ENCODE measurements around the gene PAQR9.
A peak's percentile ranks its signal among the peaks of the same experiment; 100 is the strongest.

The PAQR9 gene

GRCh38 chr3:142930463-142930862 lies 33.0 kb downstream of the PAQR9 start:
- Histone ChIP-seq H3K4me3 (ENCODE audit: low read length) (no peak overlapping the region), H3K27me3 (ENCODE audit: insufficient read depth, low read length, poor library complexity) (no peaks in the 10 kb centered on the region), H4K5ac (ENCODE audit: low read length) (no peak overlapping the region), H2BK5ac (ENCODE audit: low read length) (no peak overlapping the region), H3K4ac (ENCODE audit: low read depth, low read length) (no peak overlapping the region), H3K79me1 (ENCODE audit: low read length) (no peaks in the 10 kb centered on the region), H2BK15ac (replicated peaks; ENCODE audit: low read depth) (no peak overlapping the region), H3K23ac (ENCODE audit: low read length) (no peak overlapping the region), H4K8ac (ENCODE audit: low read depth, low read length) (no peak overlapping the region), H3K79me2 (ENCODE audit: control insufficient read depth, insufficient read depth, low read length) (no peaks in the 10 kb centered on the region), H3K27ac (ENCODE audit: low read depth, low read length) (no peak overlapping the region), H3K36me3 (ENCODE audit: control insufficient read depth, insufficient read depth, low read length) (no peaks in the 10 kb centered on the region), H3K18ac (ENCODE audit: low read length) (no peak overlapping the region), H2BK120ac (ENCODE audit: low read depth, low read length) (no peak overlapping the region), H3K4me1 (ENCODE audit: control insufficient read depth, low read depth, low read length) (no peaks in the 10 kb centered on the region), H3K4me2 (ENCODE audit: low read length) (no peak overlapping the region), H2AK5ac (ENCODE audit: low read length) (no peak overlapping the region), H3K56ac (ENCODE audit: low read length) (no peak overlapping the region), H3K9ac (ENCODE audit: low read length) (no peak overlapping the region)
- DNase-seq: no peak
- no CpG with 5 or more reads among the region's 3 CpGs for WGBS (ENCODE audit: extremely low coverage, insufficient coverage, low lambda C conversion rate)

GRCh38 chr3:142929890-142930289 lies 33.6 kb downstream of the PAQR9 start:
- H3K27ac ChIP-seq (ENCODE audit: low read depth, low read length): no peak overlapping the region
- no peaks in the 10 kb centered on the region for H3K27me3 ChIP-seq (ENCODE audit: insufficient read depth, low read length, poor library complexity)
- no peak overlapping the region for H3K9ac ChIP-seq (ENCODE audit: low read length)
- H2BK120ac ChIP-seq (ENCODE audit: low read depth, low read length): no peak overlapping the region
- no peak overlapping the region for H4K5ac ChIP-seq (ENCODE audit: low read length)
- no peak overlapping the region for H3K4me3 ChIP-seq (ENCODE audit: low read length)
- no peak overlapping the region for H2BK15ac ChIP-seq (replicated peaks; ENCODE audit: low read depth)
- H3K56ac ChIP-seq (ENCODE audit: low read length): no peak overlapping the region
- no peak for DNase-seq
- H3K4ac ChIP-seq (ENCODE audit: low read depth, low read length): no peak overlapping the region
- no peak overlapping the region for H2BK5ac ChIP-seq (ENCODE audit: low read length)
- H3K4me2 ChIP-seq (ENCODE audit: low read length): no peak overlapping the region
- no CpG with 5 or more reads among the region's 3 CpGs for WGBS (ENCODE audit: extremely low coverage, insufficient coverage, low lambda C conversion rate)
- no peak overlapping the region for H2AK5ac ChIP-seq (ENCODE audit: low read length)
- H3K79me2 ChIP-seq (ENCODE audit: control insufficient read depth, insufficient read depth, low read length): no peaks in the 10 kb centered on the region
- H3K79me1 ChIP-seq (ENCODE audit: low read length): no peaks in the 10 kb centered on the region
- H4K8ac ChIP-seq (ENCODE audit: low read depth, low read length): no peak overlapping the region
- H3K36me3 ChIP-seq (ENCODE audit: control insufficient read depth, insufficient read depth, low read length): no peaks in the 10 kb centered on the region
- no peak overlapping the region for H3K23ac ChIP-seq (ENCODE audit: low read length)
- no peak overlapping the region for H3K18ac ChIP-seq (ENCODE audit: low read length)
- H3K4me1 ChIP-seq (ENCODE audit: control insufficient read depth, low read depth, low read length): no peaks in the 10 kb centered on the region

- no peak overlapping the region for H3K4me3 ChIP-seq (ENCODE audit: low read length)
- H3K4ac ChIP-seq (ENCODE audit: low read depth, low read length): no peak overlapping the region
- H3K27me3 ChIP-seq (ENCODE audit: insufficient read depth, low read length, poor library complexity): no peaks in the 10 kb centered on the region
- H4K5ac ChIP-seq (ENCODE audit: low read length): no peak overlapping the region
- H3K56ac ChIP-seq (ENCODE audit: low read length): no peak overlapping the region
- peak; percentile 77 for DNase-seq
- H3K9ac ChIP-seq (ENCODE audit: low read length): no peak overlapping the region
- H2AK5ac ChIP-seq (ENCODE audit: low read length): no peak overlapping the region
- H2BK5ac ChIP-seq (ENCODE audit: low read length): no peak overlapping the region
- no peak overlapping the region for H3K18ac ChIP-seq (ENCODE audit: low read length)
- no peaks in the 10 kb centered on the region for H3K79me2 ChIP-seq (ENCODE audit: control insufficient read depth, insufficient read depth, low read length)
- no peak overlapping the region for H3K23ac ChIP-seq (ENCODE audit: low read length)
- H4K8ac ChIP-seq (ENCODE audit: low read depth, low read length): no peak overlapping the region
- no peak overlapping the region for H2BK15ac ChIP-seq (replicated peaks; ENCODE audit: low read depth)
- H3K4me1 ChIP-seq (ENCODE audit: control insufficient read depth, low read depth, low read length): no peaks in the 10 kb centered on the region
- no peaks in the 10 kb centered on the region for H3K79me1 ChIP-seq (ENCODE audit: low read length)
- no peak overlapping the region for H3K4me2 ChIP-seq (ENCODE audit: low read length)
- H2BK120ac ChIP-seq (ENCODE audit: low read depth, low read length): no peak overlapping the region
- no peaks in the 10 kb centered on the region for H3K36me3 ChIP-seq (ENCODE audit: control insufficient read depth, insufficient read depth, low read length)
- no peak overlapping the region for H3K27ac ChIP-seq (ENCODE audit: low read depth, low read length)
- WGBS (ENCODE audit: extremely low coverage, insufficient coverage, low lambda C conversion rate): no CpG with 5 or more reads among the region's 3 CpGs
These were observed 34.4 kb downstream of the PAQR9 start for GRCh38 chr3:142929109-142929508.

- H3K56ac ChIP-seq (ENCODE audit: low read length): no peak overlapping the region
- H4K5ac ChIP-seq (ENCODE audit: low read length): no peak overlapping the region
- no peak overlapping the region for H3K4me2 ChIP-seq (ENCODE audit: low read length)
- H3K9ac ChIP-seq (ENCODE audit: low read length): no peak overlapping the region
- H3K4me3 ChIP-seq (ENCODE audit: low read length): no peak overlapping the region
- no peak overlapping the region for H2AK5ac ChIP-seq (ENCODE audit: low read length)
- no peaks in the 10 kb centered on the region for H3K27me3 ChIP-seq (ENCODE audit: insufficient read depth, low read length, poor library complexity)
- H3K79me1 ChIP-seq (ENCODE audit: low read length): no peaks in the 10 kb centered on the region
- no peak overlapping the region for H3K27ac ChIP-seq (ENCODE audit: low read depth, low read length)
- no CpG with 5 or more reads among the region's 3 CpGs for WGBS (ENCODE audit: extremely low coverage, insufficient coverage, low lambda C conversion rate)
- no peak for DNase-seq
- H3K4ac ChIP-seq (ENCODE audit: low read depth, low read length): no peak overlapping the region
- H2BK120ac ChIP-seq (ENCODE audit: low read depth, low read length): no peak overlapping the region
- H3K4me1 ChIP-seq (ENCODE audit: control insufficient read depth, low read depth, low read length): no peaks in the 10 kb centered on the region
- no peak overlapping the region for H3K23ac ChIP-seq (ENCODE audit: low read length)
- H3K18ac ChIP-seq (ENCODE audit: low read length): no peak overlapping the region
- H4K8ac ChIP-seq (ENCODE audit: low read depth, low read length): no peak overlapping the region
- no peak overlapping the region for H2BK5ac ChIP-seq (ENCODE audit: low read length)
- H3K36me3 ChIP-seq (ENCODE audit: control insufficient read depth, insufficient read depth, low read length): no peaks in the 10 kb centered on the region
- no peak overlapping the region for H2BK15ac ChIP-seq (replicated peaks; ENCODE audit: low read depth)
- H3K79me2 ChIP-seq (ENCODE audit: control insufficient read depth, insufficient read depth, low read length): no peaks in the 10 kb centered on the region
These were observed 37.0 kb downstream of the PAQR9 start for GRCh38 chr3:142926368-142926944.

- Histone ChIP-seq H4K8ac (ENCODE audit: low read depth, low read length) (no peak overlapping the region), H3K4me2 (ENCODE audit: low read length) (no peak overlapping the region), H3K27me3 (ENCODE audit: insufficient read depth, low read length, poor library complexity) (no peaks in the 10 kb centered on the region), H2AK5ac (ENCODE audit: low read length) (no peak overlapping the region), H3K4me1 (ENCODE audit: control insufficient read depth, low read depth, low read length) (no peaks in the 10 kb centered on the region), H2BK120ac (ENCODE audit: low read depth, low read length) (peak overlapping the region; percentile 32), H2BK5ac (ENCODE audit: low read length) (no peak overlapping the region), H3K36me3 (ENCODE audit: control insufficient read depth, insufficient read depth, low read length) (no peaks in the 10 kb centered on the region), H3K18ac (ENCODE audit: low read length) (no peak overlapping the region), H2BK15ac (replicated peaks; ENCODE audit: low read depth) (no peak overlapping the region), H3K79me2 (ENCODE audit: control insufficient read depth, insufficient read depth, low read length) (no peaks in the 10 kb centered on the region), H3K9ac (ENCODE audit: low read length) (no peak overlapping the region), H3K56ac (ENCODE audit: low read length) (no peak overlapping the region), H3K23ac (ENCODE audit: low read length) (no peak overlapping the region), H3K4ac (ENCODE audit: low read depth, low read length) (no peak overlapping the region), H3K4me3 (ENCODE audit: low read length) (no peak overlapping the region), H3K79me1 (ENCODE audit: low read length) (no peaks in the 10 kb centered on the region), H4K5ac (ENCODE audit: low read length) (no peak overlapping the region), H3K27ac (ENCODE audit: low read depth, low read length) (no peak overlapping the region)
- no peak for DNase-seq
These were observed 38.3 kb downstream of the PAQR9 start for GRCh38 chr3:142925140-142925539.

- Histone ChIP-seq H3K56ac (ENCODE audit: low read length) (no peak overlapping the region), H3K36me3 (ENCODE audit: control insufficient read depth, insufficient read depth, low read length) (no peaks in the 10 kb centered on the region), H3K4ac (ENCODE audit: low read depth, low read length) (no peak overlapping the region), H4K5ac (ENCODE audit: low read length) (no peak overlapping the region), H3K27me3 (ENCODE audit: insufficient read depth, low read length, poor library complexity) (no peaks in the 10 kb centered on the region), H3K18ac (ENCODE audit: low read length) (no peak overlapping the region), H3K4me1 (ENCODE audit: control insufficient read depth, low read depth, low read length) (no peaks in the 10 kb centered on the region), H3K23ac (ENCODE audit: low read length) (no peak overlapping the region), H3K4me2 (ENCODE audit: low read length) (no peak overlapping the region), H3K9ac (ENCODE audit: low read length) (no peak overlapping the region), H4K8ac (ENCODE audit: low read depth, low read length) (no peak overlapping the region), H3K4me3 (ENCODE audit: low read length) (no peak overlapping the region), H2BK15ac (replicated peaks; ENCODE audit: low read depth) (no peak overlapping the region), H3K27ac (ENCODE audit: low read depth, low read length) (no peak overlapping the region), H3K79me2 (ENCODE audit: control insufficient read depth, insufficient read depth, low read length) (no peaks in the 10 kb centered on the region), H2BK120ac (ENCODE audit: low read depth, low read length) (no peak overlapping the region), H2BK5ac (ENCODE audit: low read length) (no peak overlapping the region), H3K79me1 (ENCODE audit: low read length) (no peaks in the 10 kb centered on the region), H2AK5ac (ENCODE audit: low read length) (no peak overlapping the region)
- DNase-seq: no peak
These were observed 39.8 kb downstream of the PAQR9 start for GRCh38 chr3:142923694-142924093.
